ENCODE results near the gene DCAF6.

Gene DCAF6

DNA sequence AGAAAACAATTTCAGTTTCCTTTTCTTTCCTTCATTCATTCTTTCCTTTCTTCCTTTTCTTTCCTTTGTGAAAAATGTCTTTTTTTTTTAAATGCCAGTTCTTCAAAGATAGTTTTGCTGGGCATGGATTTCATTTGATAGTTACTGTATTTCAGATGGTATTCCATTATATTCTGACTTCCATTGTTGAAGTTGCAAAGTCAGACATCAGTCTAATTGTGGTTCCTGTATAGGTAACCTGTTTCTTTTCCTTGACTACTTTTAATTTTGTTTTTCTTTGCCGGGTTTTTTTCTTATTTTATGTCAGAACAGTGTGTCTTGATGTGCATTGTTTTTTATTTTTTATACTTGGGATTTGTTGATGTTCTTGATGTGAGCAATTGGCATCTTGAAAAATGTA is 40.8 kb downstream of the DCAF6 start:
- TF ChIP-seq, protein P1, sequence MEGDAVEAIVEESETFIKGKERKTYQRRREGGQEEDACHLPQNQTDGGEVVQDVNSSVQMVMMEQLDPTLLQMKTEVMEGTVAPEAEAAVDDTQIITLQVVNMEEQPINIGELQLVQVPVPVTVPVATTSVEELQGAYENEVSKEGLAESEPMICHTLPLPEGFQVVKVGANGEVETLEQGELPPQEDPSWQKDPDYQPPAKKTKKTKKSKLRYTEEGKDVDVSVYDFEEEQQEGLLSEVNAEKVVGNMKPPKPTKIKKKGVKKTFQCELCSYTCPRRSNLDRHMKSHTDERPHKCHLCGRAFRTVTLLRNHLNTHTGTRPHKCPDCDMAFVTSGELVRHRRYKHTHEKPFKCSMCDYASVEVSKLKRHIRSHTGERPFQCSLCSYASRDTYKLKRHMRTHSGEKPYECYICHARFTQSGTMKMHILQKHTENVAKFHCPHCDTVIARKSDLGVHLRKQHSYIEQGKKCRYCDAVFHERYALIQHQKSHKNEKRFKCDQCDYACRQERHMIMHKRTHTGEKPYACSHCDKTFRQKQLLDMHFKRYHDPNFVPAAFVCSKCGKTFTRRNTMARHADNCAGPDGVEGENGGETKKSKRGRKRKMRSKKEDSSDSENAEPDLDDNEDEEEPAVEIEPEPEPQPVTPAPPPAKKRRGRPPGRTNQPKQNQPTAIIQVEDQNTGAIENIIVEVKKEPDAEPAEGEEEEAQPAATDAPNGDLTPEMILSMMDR (IDR thresholded peaks at IDR 0.05; ENCODE audit: extremely low read depth, insufficient read depth, missing control alignments): no peak
- in situ Hi-C loops (cut with MboI; ENCODE audit: low pct_unique_long_range_greater_than_20kb, low sequenced_read_pairs, unreplicated experiment): no loop called here
- DNase-seq (ENCODE audit: low spot score): no peak

GRCh38 chr1:167981933-167982332 is 45.5 kb downstream of the DCAF6 start:
- no peak for DNase-seq (ENCODE audit: low spot score)
- in situ Hi-C loops (cut with MboI; ENCODE audit: low pct_unique_long_range_greater_than_20kb, low sequenced_read_pairs, unreplicated experiment): no loop called here
- TF ChIP-seq, protein P1 (IDR thresholded peaks at IDR 0.05; ENCODE audit: extremely low read depth, insufficient read depth, missing control alignments): no peak

GRCh38 chr1:167983797-167984420 is 47.4 kb downstream of the DCAF6 start:
- DNase-seq (ENCODE audit: low spot score): no peak
- TF ChIP-seq, protein P1 (IDR thresholded peaks at IDR 0.05; ENCODE audit: extremely low read depth, insufficient read depth, missing control alignments): no peak
- in situ Hi-C loops (cut with MboI; ENCODE audit: low pct_unique_long_range_greater_than_20kb, low sequenced_read_pairs, unreplicated experiment): no loop called here

- TF ChIP-seq, protein P1 (IDR thresholded peaks at IDR 0.05; ENCODE audit: extremely low read depth, insufficient read depth, missing control alignments): no peak
- no peak for DNase-seq (ENCODE audit: low spot score)
- in situ Hi-C loops (cut with MboI; ENCODE audit: low pct_unique_long_range_greater_than_20kb, low sequenced_read_pairs, unreplicated experiment): no loop called here
These were observed 48.5 kb downstream of the DCAF6 start for GRCh38 chr1:167984886-167985489.

GRCh38 chr1:167987174-167987573 is 50.7 kb downstream of the DCAF6 start:
- TF ChIP-seq, protein P1 (IDR thresholded peaks at IDR 0.05; ENCODE audit: extremely low read depth, insufficient read depth, missing control alignments): no peak
- no peak for DNase-seq (ENCODE audit: low spot score)
- in situ Hi-C loops (cut with MboI; ENCODE audit: low pct_unique_long_range_greater_than_20kb, low sequenced_read_pairs, unreplicated experiment): no loop called here

GRCh38 chr1:167991546-167991945 is 55.1 kb downstream of the DCAF6 start:
- TF ChIP-seq, protein P1 (IDR thresholded peaks at IDR 0.05; ENCODE audit: extremely low read depth, insufficient read depth, missing control alignments): no peak
- no peak for DNase-seq (ENCODE audit: low spot score)
- in situ Hi-C loops (cut with MboI; ENCODE audit: low pct_unique_long_range_greater_than_20kb, low sequenced_read_pairs, unreplicated experiment): no loop called here
